Liver (tissue), 9 donors: ENCODE data around the gene STX12. TPM values are rescaled to one million over a fixed set of nuclear protein-coding genes. Genes with fewer than 3 reads are reported as not detected.

Source experiments
- DNase-seq: peaks from one replicate; pipeline ENCODE4 v3.0.0-alpha.2; 2017; ENCODE audit warnings: low spot score
- H3K27ac ChIP-seq, 2 donors: one replicate each; pipeline ENCODE4 v1.7.0; 2013; ENCODE audit warnings: inconsistent platforms in 2 of 2, low read length in 2 of 2, control low read depth in 1 of 2, low read depth in 1 of 2, mild to moderate bottlenecking in 1 of 2
- H3K27me3 ChIP-seq, 4 donors: one replicate each; pipeline versions ENCODE4 v1.6.1 to v1.7.0; 2013; ENCODE audit warnings: low read length in 3 of 4, inconsistent platforms in 1 of 4, mild to moderate bottlenecking in 1 of 4, moderate library complexity in 1 of 4; ENCODE audit not compliant: control insufficient read depth in 4 of 4, insufficient read depth in 4 of 4
- H3K36me3 ChIP-seq, 4 donors: one replicate each; pipeline versions ENCODE4 v1.6.1 to v1.7.0; 2013; ENCODE audit warnings: low read length in 3 of 4, mild to moderate bottlenecking in 3 of 4, low read depth in 1 of 4, moderate library complexity in 1 of 4; ENCODE audit not compliant: control insufficient read depth in 4 of 4, insufficient read depth in 3 of 4
- H3K4me1 ChIP-seq, 4 donors: one replicate each; pipeline versions ENCODE4 v1.6.1 to v1.7.0; 2013; ENCODE audit warnings: low read length in 3 of 4, mild to moderate bottlenecking in 3 of 4, moderate library complexity in 1 of 4; ENCODE audit not compliant: control insufficient read depth in 4 of 4, insufficient read depth in 4 of 4
- H3K4me3 ChIP-seq, 3 donors: one replicate each; pipeline versions ENCODE4 v1.6.1 to v1.7.0; 2013; ENCODE audit warnings: low read length in 3 of 3, control low read depth in 1 of 3, low read depth in 1 of 3, mild to moderate bottlenecking in 1 of 3
- H3K9ac ChIP-seq, 2 donors: one replicate each; pipeline ENCODE4 v1.7.0; 2013; ENCODE audit warnings: low read length in 2 of 2, mild to moderate bottlenecking in 2 of 2, moderate library complexity in 2 of 2, control low read depth in 1 of 2, low read depth in 1 of 2
- H3K9me3 ChIP-seq, 4 donors: one replicate each; pipeline versions ENCODE4 v1.6.1 to v1.7.0; 2013; ENCODE audit warnings: low read length in 3 of 4; ENCODE audit not compliant: control insufficient read depth in 4 of 4
- EGR1 ChIP-seq, 2 donors: IDR thresholded peaks; 2 replicates each; pipeline ENCODE4 v1.6.1; 2016 to 2018; ENCODE audit warnings: antibody characterized with exemption in 2 of 2, low read depth in 2 of 2
- FOXA1 ChIP-seq: IDR thresholded peaks from 2 replicates; pipeline ENCODE4 v1.6.1; 2016; ENCODE audit warnings: antibody characterized with exemption
- FOXA2 ChIP-seq: IDR thresholded peaks from 2 replicates; pipeline ENCODE4 v1.6.1; 2016; ENCODE audit warnings: antibody characterized with exemption
- GABPA ChIP-seq, 2 donors: IDR thresholded peaks in 1 of 2; conservative IDR thresholded peaks in 1 of 2; 2 replicates each; pipeline ENCODE4 v1.6.1; 2016; ENCODE audit warnings: antibody characterized with exemption in 2 of 2, mild to moderate bottlenecking in 1 of 2, moderate library complexity in 1 of 2
- HNF4A ChIP-seq, 2 donors: conservative IDR thresholded peaks; 2 replicates each; pipeline ENCODE4 v1.6.1; 2016; ENCODE audit warnings: antibody characterized with exemption in 2 of 2, mild to moderate bottlenecking in 2 of 2
- HNF4G ChIP-seq: IDR thresholded peaks from 2 replicates; pipeline ENCODE4 v1.6.1; 2016; ENCODE audit warnings: antibody characterized with exemption
- JUND ChIP-seq, 2 donors: IDR thresholded peaks; 2 replicates each; pipeline ENCODE4 v1.6.1; 2016; ENCODE audit warnings: antibody characterized with exemption in 2 of 2
- NR2F2 ChIP-seq: IDR thresholded peaks from 2 replicates; pipeline ENCODE4 v1.6.1; 2016; ENCODE audit warnings: antibody characterized with exemption
- RAD21 ChIP-seq, 2 donors: IDR thresholded peaks; 2 replicates each; pipeline ENCODE4 v1.6.1; 2016; ENCODE audit warnings: antibody characterized with exemption in 2 of 2, mild to moderate bottlenecking in 2 of 2
- RXRA ChIP-seq, 2 donors: IDR thresholded peaks; 2 replicates each; pipeline ENCODE4 v1.6.1; 2017 to 2018; ENCODE audit warnings: antibody characterized with exemption in 2 of 2, mild to moderate bottlenecking in 1 of 2
- SP1 ChIP-seq: IDR thresholded peaks from 2 replicates; pipeline ENCODE4 v1.6.1; 2018; ENCODE audit warnings: antibody characterized with exemption, mild to moderate bottlenecking
- TAF1 ChIP-seq: conservative IDR thresholded peaks from 2 replicates; pipeline ENCODE4 v1.6.1; 2016; ENCODE audit warnings: antibody characterized with exemption, mild to moderate bottlenecking
- WGBS: extraction: QIAGEN DNeasy Blood & Tissue Kit; methylation state at CpG from one replicate; pipeline ENCODE4 v1.1.7; 2013; 5-methylcytosine and 5-hydroxymethylcytosine counted together
- polyA plus RNA-seq, 2 donors: library from polyadenylated mRNA; stranded (reverse) in 1 of 2; unstranded in 1 of 2; fragments of 200-250 nt in 1 of 2; fragments of >200 nt in 1 of 2; fragmentation: Nextera tagmentation in 1 of 2; extraction: Ambion mirVana in 1 of 2; gene quantifications; one replicate each; pipeline versions ENCODE4 v1.2.1 to v1.2.3, GENCODE V29; 2013 to 2015
- total RNA-seq, 2 donors: library from RNA; depleted of rRNA; stranded (reverse); fragments of >200 nt; gene quantifications; one replicate each; pipeline ENCODE4 v1.2.3, GENCODE V29; 2014
- TF ChIP-seq, protein P1 (sequence below): IDR thresholded peaks from 2 replicates; pipeline ENCODE4 v1.6.1; 2016; ENCODE audit warnings: antibody characterized with exemption
- TF ChIP-seq, protein P2 (sequence below): IDR thresholded peaks from 2 replicates; pipeline ENCODE4 v1.6.1; 2016; ENCODE audit warnings: antibody characterized with exemption, mild to moderate bottlenecking
- TF ChIP-seq, protein P3 (sequence below): IDR thresholded peaks from 2 replicates; pipeline ENCODE4 v1.6.1; 2016; ENCODE audit warnings: antibody characterized with exemption
- TF ChIP-seq, protein P4 (sequence below): fragments of 150-350 bp; IDR thresholded peaks from 2 replicates; pipeline ENCODE4 v1.5.1; 2017; ENCODE audit warnings: improper control_type of control experiment, low read depth, low read length; ENCODE audit not compliant: missing input control
- donor health status: healthy.
- donor health status: healthy.
- donor health status: healthy.
- donor health status: healthy.
- donor health status: healthy.

Gene STX12
- total and polyA plus RNA-seq, 4 donors: 10.0 to 23.3 (median 13.7) TPM

DNA sequence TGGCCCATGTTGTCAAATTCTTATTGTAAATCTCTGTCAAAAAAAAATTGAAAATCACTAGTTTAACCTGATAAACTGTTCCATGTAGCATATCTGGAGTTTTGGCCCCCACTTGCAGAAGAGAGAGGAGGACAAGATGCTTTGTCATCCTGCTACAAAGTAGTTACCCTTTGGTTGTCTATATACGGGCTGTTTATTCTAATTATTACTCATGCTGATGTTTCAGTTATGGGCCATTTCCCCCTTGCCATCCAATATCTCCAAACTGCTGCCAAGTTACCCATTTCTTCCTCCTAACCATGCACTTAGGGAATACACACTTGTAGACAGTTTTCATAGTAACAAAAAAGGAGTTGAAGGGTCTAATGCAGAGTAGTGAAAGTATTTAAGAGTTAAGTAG lies 22.6 kb downstream of the STX12 start (continued):
- TF ChIP-seq GABPA (IDR thresholded peaks at IDR 0.05 in 1 of 2, conservative IDR thresholded peaks at IDR 0.05 in 1 of 2) (no peak), JUND (IDR thresholded peaks at IDR 0.05) (no peak), FOXA2 (no peak), TAF1 (no peak), HNF4A (conservative IDR thresholded peaks at IDR 0.05) (no peak)
- TF ChIP-seq, protein P1, sequence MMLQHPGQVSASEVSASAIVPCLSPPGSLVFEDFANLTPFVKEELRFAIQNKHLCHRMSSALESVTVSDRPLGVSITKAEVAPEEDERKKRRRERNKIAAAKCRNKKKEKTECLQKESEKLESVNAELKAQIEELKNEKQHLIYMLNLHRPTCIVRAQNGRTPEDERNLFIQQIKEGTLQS: no peak

DNA sequence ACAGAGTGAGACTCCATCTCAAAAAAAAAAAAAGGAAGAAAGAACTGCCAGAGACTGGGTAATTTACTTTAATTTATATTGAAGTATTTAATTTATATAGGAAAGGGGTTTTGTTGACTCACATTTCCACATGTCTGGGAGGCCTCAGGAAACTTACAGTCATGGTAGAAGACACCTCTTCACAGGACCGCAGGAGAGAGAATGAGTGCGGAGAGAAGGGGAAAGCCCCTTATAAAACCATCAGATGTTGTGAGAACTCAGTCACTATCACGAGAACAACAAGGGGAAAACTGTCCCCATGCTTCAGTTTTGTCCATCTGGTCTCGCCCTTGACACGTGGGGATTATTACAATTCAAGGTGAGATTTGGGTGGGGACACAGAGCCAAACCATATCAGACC lies 31.8 kb downstream of the STX12 start:
- Histone ChIP-seq H3K9ac (no peak overlapping the region), H3K9me3 (no peaks in the 10 kb centered on the region), H3K4me3 (no peak overlapping the region), H3K36me3 (peaks cover 4 to 36% (median 22%) of the 10 kb centered on the region in 4 donors), H3K4me1 (no peaks in the 10 kb centered on the region), H3K27ac (no peak overlapping the region), H3K27me3 (no peaks in the 10 kb centered on the region)
- no peak for DNase-seq
- 97% methylated on average over 5 of the region's 5 CpGs for WGBS
- TF ChIP-seq NR2F2: no peak
- TF ChIP-seq HNF4G: no peak
- TF ChIP-seq, protein P2, sequence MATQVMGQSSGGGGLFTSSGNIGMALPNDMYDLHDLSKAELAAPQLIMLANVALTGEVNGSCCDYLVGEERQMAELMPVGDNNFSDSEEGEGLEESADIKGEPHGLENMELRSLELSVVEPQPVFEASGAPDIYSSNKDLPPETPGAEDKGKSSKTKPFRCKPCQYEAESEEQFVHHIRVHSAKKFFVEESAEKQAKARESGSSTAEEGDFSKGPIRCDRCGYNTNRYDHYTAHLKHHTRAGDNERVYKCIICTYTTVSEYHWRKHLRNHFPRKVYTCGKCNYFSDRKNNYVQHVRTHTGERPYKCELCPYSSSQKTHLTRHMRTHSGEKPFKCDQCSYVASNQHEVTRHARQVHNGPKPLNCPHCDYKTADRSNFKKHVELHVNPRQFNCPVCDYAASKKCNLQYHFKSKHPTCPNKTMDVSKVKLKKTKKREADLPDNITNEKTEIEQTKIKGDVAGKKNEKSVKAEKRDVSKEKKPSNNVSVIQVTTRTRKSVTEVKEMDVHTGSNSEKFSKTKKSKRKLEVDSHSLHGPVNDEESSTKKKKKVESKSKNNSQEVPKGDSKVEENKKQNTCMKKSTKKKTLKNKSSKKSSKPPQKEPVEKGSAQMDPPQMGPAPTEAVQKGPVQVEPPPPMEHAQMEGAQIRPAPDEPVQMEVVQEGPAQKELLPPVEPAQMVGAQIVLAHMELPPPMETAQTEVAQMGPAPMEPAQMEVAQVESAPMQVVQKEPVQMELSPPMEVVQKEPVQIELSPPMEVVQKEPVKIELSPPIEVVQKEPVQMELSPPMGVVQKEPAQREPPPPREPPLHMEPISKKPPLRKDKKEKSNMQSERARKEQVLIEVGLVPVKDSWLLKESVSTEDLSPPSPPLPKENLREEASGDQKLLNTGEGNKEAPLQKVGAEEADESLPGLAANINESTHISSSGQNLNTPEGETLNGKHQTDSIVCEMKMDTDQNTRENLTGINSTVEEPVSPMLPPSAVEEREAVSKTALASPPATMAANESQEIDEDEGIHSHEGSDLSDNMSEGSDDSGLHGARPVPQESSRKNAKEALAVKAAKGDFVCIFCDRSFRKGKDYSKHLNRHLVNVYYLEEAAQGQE: no peak
- no peak for TF ChIP-seq JUND (IDR thresholded peaks at IDR 0.05)
- no peak for TF ChIP-seq RXRA (IDR thresholded peaks at IDR 0.05)
- no peak for TF ChIP-seq GABPA (IDR thresholded peaks at IDR 0.05 in 1 of 2, conservative IDR thresholded peaks at IDR 0.05 in 1 of 2)
- TF ChIP-seq, protein P3, sequence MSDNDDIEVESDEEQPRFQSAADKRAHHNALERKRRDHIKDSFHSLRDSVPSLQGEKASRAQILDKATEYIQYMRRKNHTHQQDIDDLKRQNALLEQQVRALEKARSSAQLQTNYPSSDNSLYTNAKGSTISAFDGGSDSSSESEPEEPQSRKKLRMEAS: no peak
- TF ChIP-seq TAF1: no peak
- TF ChIP-seq RAD21 (IDR thresholded peaks at IDR 0.05): no peak
- TF ChIP-seq HNF4A (conservative IDR thresholded peaks at IDR 0.05): no peak
- no peak for TF ChIP-seq FOXA1
- no peak for TF ChIP-seq FOXA2
- TF ChIP-seq, protein P4, sequence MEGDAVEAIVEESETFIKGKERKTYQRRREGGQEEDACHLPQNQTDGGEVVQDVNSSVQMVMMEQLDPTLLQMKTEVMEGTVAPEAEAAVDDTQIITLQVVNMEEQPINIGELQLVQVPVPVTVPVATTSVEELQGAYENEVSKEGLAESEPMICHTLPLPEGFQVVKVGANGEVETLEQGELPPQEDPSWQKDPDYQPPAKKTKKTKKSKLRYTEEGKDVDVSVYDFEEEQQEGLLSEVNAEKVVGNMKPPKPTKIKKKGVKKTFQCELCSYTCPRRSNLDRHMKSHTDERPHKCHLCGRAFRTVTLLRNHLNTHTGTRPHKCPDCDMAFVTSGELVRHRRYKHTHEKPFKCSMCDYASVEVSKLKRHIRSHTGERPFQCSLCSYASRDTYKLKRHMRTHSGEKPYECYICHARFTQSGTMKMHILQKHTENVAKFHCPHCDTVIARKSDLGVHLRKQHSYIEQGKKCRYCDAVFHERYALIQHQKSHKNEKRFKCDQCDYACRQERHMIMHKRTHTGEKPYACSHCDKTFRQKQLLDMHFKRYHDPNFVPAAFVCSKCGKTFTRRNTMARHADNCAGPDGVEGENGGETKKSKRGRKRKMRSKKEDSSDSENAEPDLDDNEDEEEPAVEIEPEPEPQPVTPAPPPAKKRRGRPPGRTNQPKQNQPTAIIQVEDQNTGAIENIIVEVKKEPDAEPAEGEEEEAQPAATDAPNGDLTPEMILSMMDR: no peak
- TF ChIP-seq EGR1 (IDR thresholded peaks at IDR 0.05; ENCODE audit: low read depth in 2 of 2): no peak
- no peak for TF ChIP-seq SP1

DNA sequence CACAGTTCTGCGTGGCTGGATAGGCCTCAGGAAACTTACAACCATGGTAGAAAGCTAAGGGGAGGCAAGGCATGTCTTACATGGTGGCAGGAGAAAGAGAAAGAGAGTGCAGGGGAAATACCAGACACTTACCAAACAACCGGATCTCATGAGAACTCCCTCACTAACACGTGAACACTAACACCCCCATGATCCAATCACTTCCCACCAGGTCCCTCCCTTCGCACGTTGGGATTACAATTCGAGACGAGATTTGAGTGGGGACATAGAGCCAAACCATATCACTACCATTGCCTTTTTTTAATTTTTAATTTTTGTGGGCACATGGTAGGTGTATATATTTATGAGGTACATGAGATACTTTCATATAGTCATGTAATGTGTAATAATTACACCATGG lies 33.7 kb downstream of the STX12 start:
- H3K4me3 ChIP-seq: no peak overlapping the region
- H3K4me1 ChIP-seq: no peaks in the 10 kb centered on the region
- no peaks in the 10 kb centered on the region for H3K9me3 ChIP-seq
- 98% methylated on average over 7 of the region's 7 CpGs for WGBS
- peaks cover 4 to 24% (median 17%) of the 10 kb centered on the region in 4 donors for H3K36me3 ChIP-seq
- DNase-seq: no peak
- no peak overlapping the region for H3K9ac ChIP-seq
- TF ChIP-seq TAF1: no peak
- H3K27me3 ChIP-seq: no peaks in the 10 kb centered on the region
- no peak overlapping the region for H3K27ac ChIP-seq
